ENCODE results near the gene ALOX15B. TPM values are rescaled to one million over a fixed set of nuclear protein-coding genes. Genes with fewer than 3 reads are reported as not detected.

ALOX15B gene
- total and polyA plus RNA-seq, 10 donors: 0.13 to 7.8 (median 2.7) TPM

GRCh38 chr17:8066841-8067775, 28.2 kb downstream of the ALOX15B start:
- intact Hi-C loops (cut with DNase I; ENCODE audit: low total_unique reads): no loop called here
- Histone ChIP-seq H3K4me1 (peaks cover 0 to 36% (median 4%) of the 10 kb centered on the region in 6 donors), H3K9me3 (no peaks in the 10 kb centered on the region), H3K4me3 (no peak overlapping the region), H3K36me3 (no peaks in the 10 kb centered on the region), H3K27ac (no peak overlapping the region), H3K27me3 (replicated peaks in 1 of 7) (peaks cover 0 to 72% (median 40%) of the 10 kb centered on the region in 7 donors)
- WGBS, 5 donors: 66 to 83% (median 78%) methylated on average over 10 to 15 of the region's 15 CpGs
- peak; percentile 56 for DNase-seq
- TF ChIP-seq CTCF (IDR thresholded peaks at IDR 0.05 in 8 of 11, conservative IDR thresholded peaks at IDR 0.05 in 3 of 11) (no peak), POLR2AphosphoS5 (IDR thresholded peaks at IDR 0.05) (no peak), POLR2A (IDR thresholded peaks at IDR 0.05) (no peak)

GRCh38 chr17:8067806-8068205, 28.9 kb downstream of the ALOX15B start:
- DNase-seq: peak; percentile 63
- WGBS, 5 donors: 65 to 80% (median 68%) methylated on average over 4 of the region's 4 CpGs
- TF ChIP-seq CTCF (IDR thresholded peaks at IDR 0.05 in 8 of 11, conservative IDR thresholded peaks at IDR 0.05 in 3 of 11) (no peak), POLR2AphosphoS5 (IDR thresholded peaks at IDR 0.05) (no peak), POLR2A (IDR thresholded peaks at IDR 0.05) (no peak)

GRCh38 chr17:8068736-8069586, 30.1 kb downstream of the ALOX15B start:
- no peaks in the 10 kb centered on the region for H3K9me3 ChIP-seq
- H3K27me3 ChIP-seq (replicated peaks in 1 of 7): peaks cover 0 to 72% (median 41%) of the 10 kb centered on the region in 7 donors
- DNase-seq: peak; percentile 71
- peak overlapping the region in 3 of 8 donors; percentile 48 to 57 (median 56) for H3K27ac ChIP-seq
- no peak for TF ChIP-seq POLR2AphosphoS5 (IDR thresholded peaks at IDR 0.05)
- peaks cover 7 to 43% (median 23%) of the 10 kb centered on the region in 6 donors for H3K4me1 ChIP-seq
- no peak overlapping the region for H3K4me3 ChIP-seq
- no peaks in the 10 kb centered on the region for H3K36me3 ChIP-seq
- intact Hi-C loops (cut with DNase I; ENCODE audit: low total_unique reads): no loop called here
- WGBS, 5 donors: 53 to 67% (median 58%) methylated on average over 9 of the region's 9 CpGs

More at GRCh38 chr17:8067806-8068205, 28.9 kb downstream of the ALOX15B start:
- H3K9me3 ChIP-seq: no peaks in the 10 kb centered on the region
- H3K4me1 ChIP-seq: peaks cover 2 to 39% (median 11%) of the 10 kb centered on the region in 6 donors
- H3K36me3 ChIP-seq: no peaks in the 10 kb centered on the region
- intact Hi-C loops (cut with DNase I; ENCODE audit: low total_unique reads): no loop called here
- no peak overlapping the region for H3K4me3 ChIP-seq
- peaks cover 0 to 72% (median 41%) of the 10 kb centered on the region in 7 donors for H3K27me3 ChIP-seq (replicated peaks in 1 of 7)
- no peak overlapping the region for H3K27ac ChIP-seq

GRCh38 chr17:8069587-8069860, 30.7 kb downstream of the ALOX15B start:
- H3K9me3 ChIP-seq: no peaks in the 10 kb centered on the region
- peaks cover 7 to 41% (median 25%) of the 10 kb centered on the region in 6 donors for H3K4me1 ChIP-seq
- no peak for TF ChIP-seq POLR2AphosphoS5 (IDR thresholded peaks at IDR 0.05)
- no peak for TF ChIP-seq POLR2A (IDR thresholded peaks at IDR 0.05)
- TF ChIP-seq CTCF (IDR thresholded peaks at IDR 0.05 in 8 of 11, conservative IDR thresholded peaks at IDR 0.05 in 3 of 11): no peak
- H3K36me3 ChIP-seq: no peaks in the 10 kb centered on the region
- peaks cover 0 to 72% (median 41%) of the 10 kb centered on the region in 7 donors for H3K27me3 ChIP-seq (replicated peaks in 1 of 7)
- intact Hi-C loops (cut with DNase I; ENCODE audit: low total_unique reads): no loop called here
- WGBS, 5 donors: 84 to 92% (median 89%) methylated on average over 3 of the region's 3 CpGs
- H3K4me3 ChIP-seq: no peak overlapping the region
- peak; percentile 45 for DNase-seq
- peak overlapping the region in 3 of 8 donors; percentile 48 to 57 (median 56) for H3K27ac ChIP-seq
